MCF 10A (cell line): ENCODE data around the gene MBTD1. TPM values are rescaled to one million over a fixed set of nuclear protein-coding genes. Genes with fewer than 3 reads are reported as not detected.

Source experiments
- BruUV-seq: library from RNA; stranded (reverse); fragments of 400-500 nt; replicated peaks from 2 replicates; lab custom pipeline; 2021; lab: Mats Ljungman, UMichigan
- CTCF ChIA-PET: fragments of 300-600 bp; sonication (Branson Sonifier 250); formaldehyde crosslinking; extraction: SDS; loops from one replicate; lab custom pipeline; 2021; ENCODE audit warnings: antibody characterized with exemption, inconsistent platforms; lab: Yijun Ruan, JAX
- POLR2A ChIA-PET: fragments of 300-600, 350-650 bp; sonication (Branson Sonifier 250); formaldehyde crosslinking; extraction: SDS; loops from one replicate; lab custom pipeline; 2020; ENCODE audit warnings: antibody characterized with exemption, inconsistent platforms; lab: Yijun Ruan, JAX
- DNase-seq: peaks from one replicate; pipeline ENCODE4 v3.0.0-alpha.2; 2018; ENCODE audit not compliant: unreplicated experiment
- H3K27ac Mint-ChIP-seq: one replicate; pipeline ENCODE4 v1.8.0; 2022; ENCODE audit warnings: mild to moderate bottlenecking, low read depth, mixed read lengths; ENCODE audit not compliant: unreplicated experiment
- H3K27me3 Mint-ChIP-seq: one replicate; pipeline ENCODE4 v1.8.0; 2022; ENCODE audit warnings: mixed read lengths; ENCODE audit not compliant: insufficient read depth, unreplicated experiment
- H3K36me3 Mint-ChIP-seq: one replicate; pipeline ENCODE4 v1.8.0; 2022; ENCODE audit warnings: mild to moderate bottlenecking, moderate library complexity, mixed read lengths; ENCODE audit not compliant: insufficient read depth, unreplicated experiment
- H3K4me1 Mint-ChIP-seq: one replicate; pipeline ENCODE4 v1.8.0; 2022; ENCODE audit warnings: mixed read lengths; ENCODE audit not compliant: insufficient read depth, unreplicated experiment
- H3K4me3 Mint-ChIP-seq: one replicate; pipeline ENCODE4 v1.8.0; 2022; ENCODE audit warnings: mild to moderate bottlenecking, moderate library complexity, mixed read lengths; ENCODE audit not compliant: unreplicated experiment
- H3K9me3 Mint-ChIP-seq: one replicate; pipeline ENCODE4 v1.8.0; 2022; ENCODE audit warnings: mixed read lengths; ENCODE audit not compliant: unreplicated experiment
- intact Hi-C: fragments of 100-400 bp; cut with micrococcal nuclease; formaldehyde crosslinking; loops from 2 replicates; pipeline ENCODE4 v1.14.1; 2022
- total RNA-seq: library from RNA; stranded (reverse); gene quantifications from 2 replicates; pipeline ENCODE4 v1.2.3, GENCODE V29; 2022
- TF ChIP-seq, protein P1 (sequence below): fragments of 200-600 bp; IDR thresholded peaks from one replicate; pipeline ENCODE4 v1.8.0; 2022; ENCODE audit warnings: antibody characterized with exemption, mild to moderate bottlenecking; ENCODE audit not compliant: unreplicated experiment

Gene MBTD1
- total RNA-seq, 1 experiment from 2014 or later: 7.7 TPM

DNA sequence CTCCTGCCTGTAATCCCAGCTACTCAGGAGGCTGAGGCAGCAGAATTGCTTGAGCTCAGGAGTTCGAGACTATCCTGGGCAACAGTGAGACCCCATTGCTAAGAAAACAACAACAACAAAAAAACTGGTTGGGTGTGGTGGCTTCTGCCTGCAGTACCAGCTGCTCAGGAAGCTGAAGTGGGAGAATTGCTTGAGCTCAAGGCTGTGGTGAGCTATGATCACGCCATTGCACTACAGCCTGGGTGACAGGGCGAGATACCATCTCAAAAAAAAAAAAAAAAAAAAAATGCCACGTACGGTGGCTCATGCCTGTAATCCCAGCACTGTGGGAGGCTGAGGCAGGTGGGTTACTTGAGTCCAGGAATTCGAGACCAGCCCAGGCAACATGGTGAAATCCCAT, 59.6 kb downstream of the MBTD1 start:
- no peaks in the 10 kb centered on the region for H3K4me1 Mint-ChIP-seq
- no peaks in the 10 kb centered on the region for H3K27me3 Mint-ChIP-seq
- no TSS peak for BruUV-seq
- no peaks in the 10 kb centered on the region for H3K9me3 Mint-ChIP-seq
- H3K36me3 Mint-ChIP-seq: peaks cover 84% of the 10 kb centered on the region
- TF ChIP-seq, protein P1, sequence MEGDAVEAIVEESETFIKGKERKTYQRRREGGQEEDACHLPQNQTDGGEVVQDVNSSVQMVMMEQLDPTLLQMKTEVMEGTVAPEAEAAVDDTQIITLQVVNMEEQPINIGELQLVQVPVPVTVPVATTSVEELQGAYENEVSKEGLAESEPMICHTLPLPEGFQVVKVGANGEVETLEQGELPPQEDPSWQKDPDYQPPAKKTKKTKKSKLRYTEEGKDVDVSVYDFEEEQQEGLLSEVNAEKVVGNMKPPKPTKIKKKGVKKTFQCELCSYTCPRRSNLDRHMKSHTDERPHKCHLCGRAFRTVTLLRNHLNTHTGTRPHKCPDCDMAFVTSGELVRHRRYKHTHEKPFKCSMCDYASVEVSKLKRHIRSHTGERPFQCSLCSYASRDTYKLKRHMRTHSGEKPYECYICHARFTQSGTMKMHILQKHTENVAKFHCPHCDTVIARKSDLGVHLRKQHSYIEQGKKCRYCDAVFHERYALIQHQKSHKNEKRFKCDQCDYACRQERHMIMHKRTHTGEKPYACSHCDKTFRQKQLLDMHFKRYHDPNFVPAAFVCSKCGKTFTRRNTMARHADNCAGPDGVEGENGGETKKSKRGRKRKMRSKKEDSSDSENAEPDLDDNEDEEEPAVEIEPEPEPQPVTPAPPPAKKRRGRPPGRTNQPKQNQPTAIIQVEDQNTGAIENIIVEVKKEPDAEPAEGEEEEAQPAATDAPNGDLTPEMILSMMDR: no peak
- no peak overlapping the region for H3K4me3 Mint-ChIP-seq
- ChIA-PET POLR2A (interaction anchor here (0.6 kb wide), 1 partner anchor 21 kb away, joined by 4 read pairs; no protein-coding TSS in a partner anchor), CTCF (no interaction called here)
- H3K27ac Mint-ChIP-seq: no peak overlapping the region
- intact Hi-C loops: no loop called here
- DNase-seq: no peak

DNA sequence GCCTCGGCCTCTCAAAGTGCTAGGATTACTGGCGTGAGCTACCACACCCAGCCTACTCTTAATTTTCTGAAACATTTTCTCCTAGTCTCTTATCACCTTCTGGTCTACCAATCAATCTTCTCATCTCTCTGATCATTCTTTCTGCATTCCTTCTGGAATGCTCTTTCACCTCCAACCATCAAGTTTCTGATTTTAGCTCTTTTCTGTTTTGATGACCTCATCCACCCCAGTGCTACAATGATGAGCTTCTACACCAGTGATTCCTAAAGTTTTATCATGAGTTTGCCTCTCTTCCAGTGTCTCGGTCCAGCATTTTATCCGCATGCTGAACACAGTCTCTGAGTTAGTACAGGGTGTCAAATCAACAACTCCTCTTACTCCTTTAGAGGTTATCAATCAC, 62.1 kb downstream of the MBTD1 start:
- Mint-ChIP-seq H3K4me1 (no peaks in the 10 kb centered on the region), H3K9me3 (no peaks in the 10 kb centered on the region), H3K27ac (no peak overlapping the region), H3K36me3 (peaks cover 83% of the 10 kb centered on the region), H3K4me3 (no peak overlapping the region), H3K27me3 (no peaks in the 10 kb centered on the region)
- intact Hi-C loops: no loop called here
- POLR2A ChIA-PET: no interaction called here
- BruUV-seq: no TSS peak
- DNase-seq: no peak
- TF ChIP-seq, protein P1: no peak
- CTCF ChIA-PET: no interaction called here

DNA sequence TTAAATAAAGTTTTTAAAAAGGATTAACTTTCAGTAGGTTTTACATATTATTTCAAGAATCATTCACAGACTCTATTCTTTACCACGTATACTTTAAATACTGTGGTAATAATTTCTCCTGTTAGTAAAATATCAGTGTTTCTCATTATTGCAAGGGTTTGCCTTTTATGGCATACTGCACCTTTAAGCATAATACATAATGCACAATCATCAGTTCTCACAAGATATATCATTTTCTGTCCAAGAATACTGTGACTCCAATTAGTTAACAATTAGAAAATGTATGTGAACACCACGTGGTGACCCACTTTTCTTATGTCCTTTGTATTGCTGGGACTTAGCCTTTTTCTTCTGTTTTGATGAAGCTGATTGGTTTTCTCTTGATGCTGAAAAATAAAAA, 68.0 kb downstream of the MBTD1 start:
- BruUV-seq: no TSS peak
- TF ChIP-seq, protein P1: no peak
- Mint-ChIP-seq H3K36me3 (peaks cover 93% of the 10 kb centered on the region), H3K4me3 (no peak overlapping the region), H3K9me3 (no peaks in the 10 kb centered on the region), H3K4me1 (no peaks in the 10 kb centered on the region), H3K27ac (no peak overlapping the region), H3K27me3 (no peaks in the 10 kb centered on the region)
- intact Hi-C loops: no loop called here
- DNase-seq: no peak
- POLR2A ChIA-PET: no interaction called here
- CTCF ChIA-PET: no interaction called here

DNA sequence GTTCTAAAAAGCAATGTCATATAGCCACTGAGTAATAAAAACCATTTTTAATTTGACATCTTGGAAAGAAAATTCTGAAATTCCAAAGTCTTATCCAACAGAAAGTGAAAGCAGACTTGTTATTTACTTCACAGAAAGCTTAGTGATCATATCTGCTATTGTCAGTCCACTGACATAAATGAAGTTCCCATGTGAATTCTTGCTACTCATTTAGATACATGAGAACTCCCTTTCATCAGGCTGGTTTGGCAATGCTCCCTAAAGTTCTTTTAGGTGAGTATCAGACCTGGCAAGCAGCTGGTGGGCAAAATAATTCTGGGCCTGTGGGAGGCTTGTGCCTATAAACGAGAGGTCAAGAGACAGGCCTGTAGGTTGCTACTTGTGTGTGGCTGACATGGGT, 70.2 kb downstream of the MBTD1 start:
- intact Hi-C loops: no loop called here
- TF ChIP-seq, protein P1: no peak
- CTCF ChIA-PET: interaction anchor here (1.0 kb wide), 1 partner anchor 19 kb away, joined by 3 read pairs; no protein-coding TSS in a partner anchor
- H3K9me3 Mint-ChIP-seq: no peaks in the 10 kb centered on the region
- POLR2A ChIA-PET: no interaction called here
- H3K4me1 Mint-ChIP-seq: no peaks in the 10 kb centered on the region
- no peak for DNase-seq
- H3K36me3 Mint-ChIP-seq: peaks cover 99% of the 10 kb centered on the region
- no peak overlapping the region for H3K4me3 Mint-ChIP-seq
- no peak overlapping the region for H3K27ac Mint-ChIP-seq
- H3K27me3 Mint-ChIP-seq: no peaks in the 10 kb centered on the region
- no TSS peak for BruUV-seq
